HepG2 (cell line): ENCODE data around the gene RHBDF2.

Source experiments
- CCAR2 ChIP-seq: fragments of 200-400 bp; formaldehyde crosslinking; optimal IDR thresholded peaks from 2 replicates; pipeline ENCODE3; 2018; ENCODE audit warnings: low read depth, mild to moderate bottlenecking, low read length, moderate library complexity
- CTCF ChIP-seq: sonication (generic); formaldehyde crosslinking; IDR thresholded peaks from 2 replicates; pipeline ENCODE4 v1.5.0; 2020; ENCODE audit warnings: mild to moderate bottlenecking, missing genetic modification reagents, moderate library complexity
- HOMEZ ChIP-seq: IDR thresholded peaks from 2 replicates; pipeline ENCODE4 v1.6.1; 2016; ENCODE audit warnings: low read depth
- MAX ChIP-seq: IDR thresholded peaks from 2 replicates; pipeline ENCODE4 v1.6.1; 2012; ENCODE audit warnings: inconsistent platforms
- PCBP2 ChIP-seq: fragments of 200-400 bp; formaldehyde crosslinking; optimal IDR thresholded peaks from 2 replicates; pipeline ENCODE3; 2018; ENCODE audit warnings: low read length, low read depth; ENCODE audit not compliant: poor library complexity, severe bottlenecking
- POLR2AphosphoS2 ChIP-seq: IDR thresholded peaks from 2 replicates; pipeline ENCODE4 v1.6.1; 2011; ENCODE audit warnings: low read depth, low read length, improper control_type of control experiment
- ZNF367 ChIP-seq: sonication (generic); formaldehyde crosslinking; IDR thresholded peaks from 2 replicates; pipeline ENCODE4 v1.4.0; 2020; ENCODE audit warnings: missing genetic modification reagents, borderline replicate concordance
- ZNF710 ChIP-seq: sonication (generic); formaldehyde crosslinking; IDR thresholded peaks from 2 replicates; pipeline ENCODE4 v1.5.0; 2020; ENCODE audit warnings: mild to moderate bottlenecking, missing genetic modification reagents, borderline replicate concordance
- ZNF83 ChIP-seq: sonication (generic); formaldehyde crosslinking; IDR thresholded peaks from 2 replicates; pipeline ENCODE4 v1.4.0; 2020; ENCODE audit warnings: missing genetic modification reagents, mild to moderate bottlenecking, borderline replicate concordance

- TF ChIP-seq ZNF710 (CRISPR knock-in tag) (no peak), ZNF367 (CRISPR knock-in tag) (no peak), MAX (no peak), CCAR2 (no peak), PCBP2 (no peak), POLR2AphosphoS2 (no peak), CTCF (no peak), HOMEZ (CRISPR knock-in tag) (no peak), ZNF83 (no peak)
These were observed 1.4 kb upstream of the RHBDF2 start for GRCh38 chr17:76502341-76503211.
